Measurements from ENCODE around the gene MADD. TPM values are rescaled to one million over a fixed set of nuclear protein-coding genes. Genes with fewer than 3 reads are reported as not detected.

Gene MADD
- total and polyA plus RNA-seq, 2 donors (not counting 1 experiment from before 2014, with no cell fraction given), result 56.8 to 108 TPM

GRCh38 chr11:47356129-47356997, 86.4 kb downstream of the MADD start:
- Histone ChIP-seq H3K4me2 (replicated peaks; ENCODE audit: low read depth, low read length, poor library complexity, severe bottlenecking) (no peak overlapping the region), H4K20me1 (ENCODE audit: control insufficient read depth, insufficient read depth, low read length, poor library complexity, severe bottlenecking) (peaks cover 63% of the 10 kb centered on the region), H3K4me3 (ENCODE audit: control extremely low read depth in 1 of 5, extremely low read depth in 1 of 5, insufficient read depth in 1 of 5, low read depth in 2 of 5, low read length in 4 of 5) (no peak overlapping the region), H3K79me2 (ENCODE audit: control insufficient read depth, insufficient read depth, low read length) (peaks cover 37% of the 10 kb centered on the region), H3K36me3 (replicated peaks in 1 of 2; ENCODE audit: control extremely low read depth in 1 of 2, control insufficient read depth in 1 of 2, extremely low read depth in 1 of 2, insufficient read depth in 2 of 2, low read length in 1 of 2) (peaks cover 0 to 39% of the 10 kb centered on the region in 2 experiments), H3K27me3 (replicated peaks in 1 of 4; ENCODE audit: control extremely low read depth in 1 of 4, control insufficient read depth in 3 of 4, insufficient read depth in 4 of 4, low read length in 3 of 4) (no peaks in the 10 kb centered on the region), H2AFZ (ENCODE audit: insufficient read depth, low read depth, low read length, poor library complexity, severe bottlenecking) (no peak overlapping the region), H3K27ac (ENCODE audit: low read length in 2 of 2) (no peak overlapping the region), H3K9ac (ENCODE audit: low read length) (no peak overlapping the region), H3K9me3 (ENCODE audit: control extremely low read depth in 1 of 3, control insufficient read depth in 2 of 3, insufficient read depth in 1 of 3, low read length in 2 of 3) (peaks cover 0 to 4% (median 0%) of the 10 kb centered on the region in 3 donors), H3K4me1 (ENCODE audit: control insufficient read depth in 2 of 2, insufficient read depth in 2 of 2, low read length in 2 of 2) (peaks cover 9 to 10% of the 10 kb centered on the region in 2 donors)
- POLR2A ChIA-PET, result no interaction called here
- no peak overlapping the region for H3K27ac Mint-ChIP-seq
- peaks cover 17% of the 10 kb centered on the region for H3K4me1 Mint-ChIP-seq
- TF ChIP-seq CTCF (IDR thresholded peaks at IDR 0.05), result no peak
- TF ChIP-seq EZH2 (IDR thresholded peaks at IDR 0.05; ENCODE audit: borderline replicate concordance, insufficient read depth, low read depth, low read length, poor library complexity, severe bottlenecking), result no peak
- ATAC-seq (ENCODE audit: low read depth) (no peak), DNase-seq (no peak)
- CTCF ChIA-PET, result interaction anchor here (1.4 kb wide), 1 partner anchor 18 kb away, joined by 5 read pairs; no protein-coding TSS in a partner anchor
- no peaks in the 10 kb centered on the region for H3K9me3 Mint-ChIP-seq (ENCODE audit: insufficient read depth)
- H3K27me3 Mint-ChIP-seq, result no peaks in the 10 kb centered on the region
- no peak overlapping the region for H3K4me3 Mint-ChIP-seq
- WGBS (ENCODE audit: insufficient coverage), result 88% methylated on average over 9 of the region's 9 CpGs
- intact Hi-C loops (cut with micrococcal nuclease), result no loop called here

DNA sequence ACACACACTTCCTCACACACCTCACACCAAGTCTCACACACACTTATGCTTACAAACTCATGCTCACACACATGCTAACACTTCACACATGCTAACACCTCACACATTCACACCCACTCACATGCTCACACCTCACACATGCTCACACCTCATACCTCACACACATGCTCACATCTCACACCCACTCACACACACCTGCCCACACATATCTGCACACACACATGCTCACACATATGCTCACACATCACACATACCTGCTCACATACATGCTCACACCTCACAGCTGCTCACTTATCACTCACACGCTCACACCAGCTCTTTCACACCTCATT, 87.0 kb downstream of the MADD start:
- peaks cover 23% of the 10 kb centered on the region for H3K4me1 Mint-ChIP-seq
- no peaks in the 10 kb centered on the region for H3K9me3 Mint-ChIP-seq (ENCODE audit: insufficient read depth)
- POLR2A ChIA-PET, result no interaction called here
- H3K4me3 ChIP-seq (ENCODE audit: control extremely low read depth in 1 of 5, extremely low read depth in 1 of 5, insufficient read depth in 1 of 5, low read depth in 2 of 5, low read length in 4 of 5), result no peak overlapping the region
- CTCF ChIA-PET, result interaction anchor here (1.4 kb wide), 1 partner anchor 17 kb away, joined by 5 read pairs; no protein-coding TSS in a partner anchor
- H3K27ac Mint-ChIP-seq, result no peak overlapping the region
- peaks cover 0 to 39% of the 10 kb centered on the region in 2 experiments for H3K36me3 ChIP-seq (replicated peaks in 1 of 2; ENCODE audit: control extremely low read depth in 1 of 2, control insufficient read depth in 1 of 2, extremely low read depth in 1 of 2, insufficient read depth in 2 of 2, low read length in 1 of 2)
- ATAC-seq (ENCODE audit: low read depth) (no peak), DNase-seq (no peak)
- H3K4me3 Mint-ChIP-seq, result no peak overlapping the region
- H3K9ac ChIP-seq (ENCODE audit: low read length), result no peak overlapping the region
- peaks cover 0 to 4% (median 0%) of the 10 kb centered on the region in 3 donors for H3K9me3 ChIP-seq (ENCODE audit: control extremely low read depth in 1 of 3, control insufficient read depth in 2 of 3, insufficient read depth in 1 of 3, low read length in 2 of 3)
- H3K27ac ChIP-seq (ENCODE audit: low read length in 2 of 2), result no peak overlapping the region
- peaks cover 69% of the 10 kb centered on the region for H4K20me1 ChIP-seq (ENCODE audit: control insufficient read depth, insufficient read depth, low read length, poor library complexity, severe bottlenecking)
- no peaks in the 10 kb centered on the region for H3K27me3 Mint-ChIP-seq
- intact Hi-C loops (cut with micrococcal nuclease), result no loop called here
- WGBS (ENCODE audit: insufficient coverage), result 100% methylated on average over 1 of the region's 1 CpG
- H3K79me2 ChIP-seq (ENCODE audit: control insufficient read depth, insufficient read depth, low read length), result peaks cover 43% of the 10 kb centered on the region
- H3K4me1 ChIP-seq (ENCODE audit: control insufficient read depth in 2 of 2, insufficient read depth in 2 of 2, low read length in 2 of 2), result peaks cover 9 to 10% of the 10 kb centered on the region in 2 donors
- no peak overlapping the region for H2AFZ ChIP-seq (ENCODE audit: insufficient read depth, low read depth, low read length, poor library complexity, severe bottlenecking)
- no peak for TF ChIP-seq CTCF (IDR thresholded peaks at IDR 0.05)
- TF ChIP-seq EZH2 (IDR thresholded peaks at IDR 0.05; ENCODE audit: borderline replicate concordance, insufficient read depth, low read depth, low read length, poor library complexity, severe bottlenecking), result no peak
- H3K27me3 ChIP-seq (replicated peaks in 1 of 4; ENCODE audit: control extremely low read depth in 1 of 4, control insufficient read depth in 3 of 4, insufficient read depth in 4 of 4, low read length in 3 of 4), result no peaks in the 10 kb centered on the region
- H3K4me2 ChIP-seq (replicated peaks; ENCODE audit: low read depth, low read length, poor library complexity, severe bottlenecking), result no peak overlapping the region

Measured in B cell (primary cell).